GM21526 (cell line): Measurements from ENCODE around the gene CSPG5.

Experiments
- ATAC-seq: cut with Tn5 transposase; IDR thresholded peaks from one replicate; pipeline ENCODE4 v1.9.1; 2021; ENCODE audit warnings: moderate library complexity; ENCODE audit not compliant: unreplicated experiment, low FRiP score

CSPG5 gene, protein sequence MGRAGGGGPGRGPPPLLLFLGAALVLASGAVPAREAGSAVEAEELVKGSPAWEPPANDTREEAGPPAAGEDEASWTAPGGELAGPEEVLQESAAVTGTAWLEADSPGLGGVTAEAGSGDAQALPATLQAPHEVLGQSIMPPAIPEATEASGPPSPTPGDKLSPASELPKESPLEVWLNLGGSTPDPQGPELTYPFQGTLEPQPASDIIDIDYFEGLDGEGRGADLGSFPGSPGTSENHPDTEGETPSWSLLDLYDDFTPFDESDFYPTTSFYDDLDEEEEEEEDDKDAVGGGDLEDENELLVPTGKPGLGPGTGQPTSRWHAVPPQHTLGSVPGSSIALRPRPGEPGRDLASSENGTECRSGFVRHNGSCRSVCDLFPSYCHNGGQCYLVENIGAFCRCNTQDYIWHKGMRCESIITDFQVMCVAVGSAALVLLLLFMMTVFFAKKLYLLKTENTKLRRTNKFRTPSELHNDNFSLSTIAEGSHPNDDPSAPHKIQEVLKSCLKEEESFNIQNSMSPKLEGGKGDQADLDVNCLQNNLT

DNA sequence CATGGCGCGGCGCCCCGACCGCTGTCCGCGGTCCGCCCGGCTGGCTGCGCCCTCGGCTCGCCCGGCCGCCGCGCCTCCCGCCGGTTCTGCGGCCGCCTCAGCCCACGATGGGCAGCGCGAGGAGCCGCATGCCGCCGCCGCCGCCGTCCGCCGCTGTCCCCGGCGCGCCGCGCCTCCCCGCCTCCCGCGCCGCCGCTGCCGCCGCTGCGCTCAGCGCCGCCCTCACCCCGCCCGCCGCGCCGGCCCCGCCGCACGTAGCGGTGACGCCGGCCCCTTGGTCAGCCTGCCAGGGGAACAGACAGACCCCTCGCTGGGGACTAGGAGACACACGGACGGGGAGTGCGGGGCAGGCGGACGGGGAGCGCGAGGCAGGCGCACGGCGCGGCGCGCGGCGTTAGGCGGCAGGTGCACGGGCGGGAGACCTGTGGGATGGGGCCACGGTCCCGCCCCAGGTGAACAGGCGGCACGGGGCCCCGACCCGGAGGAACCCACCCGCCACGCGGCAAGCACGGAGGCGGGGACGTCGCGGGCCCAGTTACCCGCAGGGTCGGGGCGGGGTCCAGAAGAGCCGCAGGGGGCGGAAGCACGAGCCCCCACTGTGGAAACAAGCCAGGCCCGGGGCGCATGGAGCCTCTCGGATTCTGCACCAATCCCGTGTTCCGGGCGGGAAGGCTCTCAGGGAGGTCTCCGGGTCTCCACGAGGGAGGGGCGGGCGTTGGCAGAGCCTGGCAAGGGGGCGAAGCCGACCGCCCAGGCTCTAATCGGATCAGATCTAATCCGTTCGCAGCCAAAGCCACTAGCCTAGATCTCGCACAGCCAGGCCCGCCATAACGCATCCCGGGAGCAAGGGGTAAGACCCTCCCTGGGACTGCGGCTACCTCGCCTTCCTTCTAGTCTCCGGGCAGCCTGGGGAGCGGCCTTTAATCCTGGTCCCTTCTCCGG lies at the start of gene CSPG5:
TSS of gene CSPG5 (minus strand) at position 175 of the 942 bp plus-strand sequence. CDS start at position 3, 172 bp downstream.
- ATAC-seq, result no peak

DNA sequence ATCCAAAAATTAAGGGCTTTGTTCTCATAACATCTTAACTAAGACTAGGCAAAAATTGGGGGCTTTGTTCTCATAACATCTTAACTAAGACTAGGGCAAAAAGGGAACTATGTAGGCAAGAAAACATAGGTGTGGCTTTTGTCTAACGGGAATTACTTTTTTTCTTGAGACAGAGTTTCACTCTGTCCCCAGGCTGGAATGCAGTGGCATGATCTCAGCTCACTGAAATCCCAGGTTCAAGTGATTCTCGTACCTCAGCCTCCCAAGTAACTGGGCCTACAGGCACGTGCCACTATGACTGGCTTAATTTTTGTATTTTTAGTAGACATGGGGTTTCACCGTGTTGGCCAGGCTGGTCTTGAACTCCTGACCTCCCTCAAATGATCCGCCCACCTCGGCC lies 49.8 kb upstream of the CSPG5 start:
- ATAC-seq, result no peak

DNA sequence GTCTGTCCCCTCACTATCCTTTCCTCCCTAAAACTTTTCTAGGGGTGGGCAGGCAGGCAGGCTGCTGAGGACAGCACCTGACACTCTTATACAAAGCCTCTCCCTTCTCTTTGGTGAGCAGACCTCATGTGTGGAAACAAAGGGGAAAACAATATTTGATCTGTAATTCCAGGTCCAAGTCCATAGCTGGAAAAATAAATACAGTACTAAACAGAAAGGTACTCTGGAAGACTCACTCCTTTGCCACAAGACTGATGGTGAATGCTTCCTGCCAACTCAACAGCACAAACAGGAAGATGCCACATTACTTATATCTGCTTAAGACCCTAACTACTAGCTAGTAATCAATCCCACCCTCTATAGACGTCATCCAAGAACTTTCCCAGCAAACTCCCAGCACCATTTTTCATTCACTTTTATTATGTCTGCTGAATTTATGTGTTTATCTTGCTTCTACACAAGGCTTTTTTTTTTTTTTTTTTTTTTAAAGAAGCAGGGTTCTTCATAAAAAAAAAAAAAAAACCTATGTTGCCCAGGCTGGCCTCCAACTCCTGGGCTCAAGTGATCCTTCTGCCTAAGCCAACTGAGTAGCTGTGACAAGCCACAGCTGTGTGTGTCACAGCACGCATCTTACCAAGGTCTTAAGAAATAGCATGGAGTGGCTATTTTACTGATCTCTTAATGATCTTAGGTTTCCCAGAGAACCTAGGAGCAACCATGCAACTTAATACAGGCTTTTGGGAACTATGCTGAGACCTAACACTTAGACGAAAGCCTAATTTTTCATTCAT lies 44.2 kb upstream of the CSPG5 start:
- ATAC-seq, result no peak

DNA sequence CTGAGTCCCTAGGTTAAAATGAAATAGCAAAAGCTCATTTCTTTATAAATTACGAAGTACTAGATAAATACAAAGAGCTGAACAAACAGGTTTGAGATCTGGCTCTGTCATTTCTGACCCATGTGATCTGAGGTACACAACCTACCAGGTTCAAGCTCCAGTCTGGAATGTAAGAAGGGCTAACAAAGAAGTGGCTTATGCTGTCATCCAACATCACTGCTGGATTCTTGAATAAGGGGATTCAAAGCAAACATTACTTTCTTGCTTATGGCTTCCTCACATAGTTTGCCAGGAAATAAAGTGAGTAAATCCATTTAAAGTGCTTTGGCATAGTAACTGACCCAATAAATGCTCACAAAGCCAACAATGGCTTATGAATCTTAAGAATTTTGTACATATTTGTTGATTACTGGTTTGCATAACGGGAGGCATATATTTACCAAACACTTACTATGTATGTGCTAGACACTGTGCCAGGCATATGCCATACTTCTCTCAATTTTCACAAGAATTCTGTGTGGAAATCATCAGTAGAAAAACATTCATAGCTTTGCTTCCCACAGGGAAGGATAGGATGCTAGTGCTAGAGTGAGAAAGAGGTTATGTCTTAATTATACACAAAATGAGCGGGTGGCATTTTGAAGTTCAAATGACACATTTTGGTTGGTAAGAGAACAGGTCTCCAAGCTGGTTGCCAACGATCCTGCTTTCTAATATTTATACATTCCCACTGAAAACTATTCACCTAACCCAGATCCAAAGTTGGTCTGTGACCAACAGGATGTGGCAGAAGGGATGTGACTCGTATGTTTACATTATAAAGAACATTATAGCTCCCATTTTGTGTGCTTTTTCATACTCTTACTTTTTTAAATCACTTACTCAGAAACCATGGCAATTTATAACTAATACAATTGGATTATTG lies 38.7 kb upstream of the CSPG5 start:
- ATAC-seq, result no peak

DNA sequence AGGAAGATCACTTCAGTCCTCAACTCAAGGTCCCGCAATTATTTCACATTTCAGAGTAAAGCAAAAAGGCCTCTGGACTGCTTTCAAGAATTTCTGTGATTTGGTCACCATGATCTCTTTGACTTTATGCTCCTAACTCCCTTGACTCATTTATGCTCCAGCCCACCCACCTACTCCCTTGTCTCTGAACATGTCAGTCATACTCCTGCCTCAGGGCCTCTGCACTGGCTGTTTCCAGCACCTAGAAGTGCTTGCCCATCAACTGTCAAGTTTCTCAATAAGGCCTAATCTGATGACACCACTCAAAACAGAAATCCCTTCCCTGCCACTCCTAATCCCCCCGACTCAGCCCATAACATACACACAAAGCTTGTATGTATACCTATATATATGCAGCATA lies 36.1 kb upstream of the CSPG5 start:
- no peak for ATAC-seq

DNA sequence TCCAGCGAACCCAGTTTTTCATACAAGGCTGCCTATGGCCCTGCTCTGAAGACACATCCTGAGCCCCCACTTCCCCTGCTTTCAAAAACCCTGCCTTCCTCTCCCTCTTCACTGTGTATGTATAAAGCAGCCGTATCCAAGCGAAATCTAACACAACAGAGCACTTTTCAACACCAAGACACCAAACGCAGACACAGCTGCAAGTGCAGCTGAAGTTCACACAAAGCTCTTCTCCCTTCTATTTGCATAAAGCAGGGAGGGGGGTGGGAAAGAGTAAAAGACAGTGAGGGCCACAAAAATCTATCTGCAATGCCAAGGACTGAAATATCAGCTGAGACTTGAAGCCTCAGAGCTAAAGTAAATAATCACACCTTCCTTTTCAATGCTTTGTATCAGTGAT lies 35.1 kb upstream of the CSPG5 start:
- no peak for ATAC-seq

DNA sequence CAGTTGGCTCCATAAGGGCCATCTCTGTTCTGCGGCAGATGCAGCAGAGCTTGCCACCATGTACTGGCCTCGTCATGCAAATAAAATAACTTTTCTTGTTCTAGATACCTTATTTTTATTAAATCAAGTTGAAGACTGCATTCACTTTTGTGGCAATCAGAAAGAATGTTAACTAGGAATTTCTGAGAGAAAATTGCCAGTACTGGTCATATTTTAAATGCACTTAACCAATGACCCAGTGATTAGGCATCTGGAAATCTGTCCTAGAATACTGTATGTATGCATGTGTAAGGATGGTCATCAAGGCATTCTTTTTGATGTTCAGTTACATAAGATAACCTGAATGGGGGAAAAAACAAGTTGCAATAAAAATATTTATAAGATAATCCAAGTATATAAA lies 34.2 kb upstream of the CSPG5 start:
- ATAC-seq, result no peak

DNA sequence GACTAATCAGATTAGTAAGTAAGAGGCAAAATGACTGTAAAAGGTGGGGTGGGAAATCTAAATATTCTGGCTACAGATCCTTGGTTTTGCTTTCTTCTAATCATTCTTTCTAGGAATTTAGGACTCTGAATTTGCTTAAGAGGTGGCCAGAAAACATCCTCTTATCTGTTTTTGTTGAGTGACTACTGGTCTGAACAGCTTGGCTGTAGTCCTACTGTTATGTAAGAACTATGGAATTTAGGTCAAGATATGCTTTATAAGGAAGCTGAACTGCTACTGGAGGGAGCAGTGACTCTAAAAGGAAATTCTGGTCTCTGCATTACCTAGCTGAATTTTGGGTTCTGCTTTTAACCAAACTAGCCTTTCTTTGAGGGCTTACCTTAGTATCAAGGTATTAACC lies 33.5 kb upstream of the CSPG5 start:
- ATAC-seq, result no peak

DNA sequence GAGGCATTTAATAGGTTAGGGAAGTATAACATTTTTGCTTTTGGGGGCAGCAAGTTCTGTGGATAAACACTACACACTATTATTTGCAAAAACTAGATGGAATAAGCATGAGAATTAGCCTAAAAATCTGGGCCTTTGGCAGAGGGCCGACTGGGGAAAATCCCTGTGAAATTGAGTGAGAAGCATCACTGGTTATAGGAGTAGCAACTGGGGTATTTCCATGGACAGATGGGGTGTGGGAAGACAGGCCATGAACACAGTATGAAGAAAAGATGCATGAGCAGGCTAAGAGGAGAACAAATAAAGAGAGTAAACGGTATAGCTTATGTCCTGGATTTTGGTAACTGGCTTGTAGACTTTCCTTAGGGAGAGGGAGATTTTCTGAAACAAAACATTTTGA lies 32.9 kb upstream of the CSPG5 start:
- ATAC-seq, result no peak

DNA sequence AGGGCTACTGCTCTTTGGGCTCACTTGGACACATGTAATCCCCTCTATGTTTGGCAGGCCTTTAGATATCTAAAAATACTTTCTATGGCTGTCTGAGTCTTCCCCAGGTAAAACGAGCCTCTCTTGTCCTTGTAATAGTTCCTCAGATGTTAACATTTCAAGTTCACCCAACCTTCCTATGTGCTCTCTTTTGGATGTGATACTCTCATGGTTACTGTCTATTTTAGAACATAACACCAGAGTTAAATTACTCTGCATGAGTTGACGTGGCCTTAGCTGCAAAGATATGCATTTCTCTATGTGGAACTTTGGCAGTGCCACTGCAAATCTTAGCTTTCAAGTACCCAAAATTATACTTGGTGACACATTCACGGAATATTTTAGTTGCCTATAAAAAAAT lies 31.9 kb upstream of the CSPG5 start:
- ATAC-seq, result no peak

DNA sequence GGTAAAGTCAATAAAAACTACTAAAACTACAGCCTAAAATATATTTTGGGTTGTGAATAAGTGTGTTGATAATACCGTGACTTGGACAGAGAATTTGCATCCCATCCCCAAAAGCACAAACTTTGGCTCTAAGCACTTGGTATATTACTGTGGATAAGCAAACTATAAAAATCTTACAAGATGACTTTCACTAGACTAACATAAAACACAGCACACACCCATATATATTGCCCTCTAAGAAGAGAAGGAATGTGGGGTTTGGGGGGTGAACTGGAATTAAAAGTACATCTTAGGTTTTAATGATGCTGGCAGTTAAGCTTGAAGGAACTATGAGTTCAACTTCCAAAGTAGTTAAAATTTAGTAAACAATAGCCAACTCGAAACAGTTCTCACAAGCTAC lies 28.7 kb upstream of the CSPG5 start:
- ATAC-seq, result no peak

DNA sequence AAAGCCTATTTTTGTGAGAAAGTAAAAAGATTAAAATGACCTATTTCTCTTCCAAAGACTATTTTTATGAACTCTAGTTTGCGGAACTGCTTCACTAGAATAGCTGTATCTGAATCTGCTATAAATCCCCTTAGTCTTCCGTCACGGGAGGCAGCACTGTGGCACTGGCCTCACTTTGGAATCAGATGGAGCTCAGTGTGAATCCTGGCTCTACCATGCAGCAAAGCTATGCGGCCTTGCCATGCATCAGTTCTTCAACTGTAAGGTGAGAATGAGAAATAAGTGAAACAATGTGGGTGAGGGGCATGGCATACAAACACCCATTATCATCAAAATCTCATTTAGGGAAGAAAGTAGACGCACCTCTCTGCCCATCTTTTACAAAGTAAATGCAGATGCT lies 27.5 kb upstream of the CSPG5 start:
- ATAC-seq, result no peak

DNA sequence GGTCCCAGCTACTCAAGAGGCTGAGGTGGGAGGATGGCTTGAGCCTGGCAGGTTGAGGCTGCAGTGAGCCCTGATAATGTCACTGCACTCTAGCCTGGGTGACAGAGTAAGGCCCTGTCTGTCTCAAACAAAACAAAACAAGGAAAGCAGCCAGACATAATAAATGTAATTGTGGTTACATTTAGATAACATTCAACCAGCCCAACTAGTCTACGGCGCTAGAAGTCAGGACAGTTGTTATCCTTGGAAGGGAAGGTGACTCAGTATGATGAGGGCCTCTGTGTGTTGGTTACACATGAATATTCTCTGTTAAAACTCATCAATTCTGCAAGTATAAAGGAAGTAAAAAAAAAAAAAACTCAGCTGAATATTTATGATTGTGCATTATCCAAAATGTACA lies 27.0 kb upstream of the CSPG5 start:
- ATAC-seq, result no peak

DNA sequence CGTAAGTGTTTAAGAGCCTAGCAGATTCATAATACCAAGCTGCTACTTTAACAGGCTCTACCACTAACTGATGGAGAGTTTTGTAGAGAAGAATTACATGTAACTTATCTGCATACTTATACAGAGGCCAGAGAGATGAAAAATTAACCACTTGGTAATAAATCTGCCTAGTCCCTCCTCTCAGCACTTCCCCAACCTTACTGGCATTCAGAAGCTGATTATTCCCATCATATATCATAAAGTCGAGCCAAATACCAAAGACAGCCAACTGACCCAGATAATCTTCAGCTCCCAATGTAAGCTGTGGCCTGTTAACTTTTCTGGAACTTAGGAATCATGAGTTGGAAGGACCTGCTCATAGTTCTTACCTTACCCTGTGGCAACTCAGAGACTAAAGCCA lies 25.5 kb upstream of the CSPG5 start:
- ATAC-seq, result no peak

DNA sequence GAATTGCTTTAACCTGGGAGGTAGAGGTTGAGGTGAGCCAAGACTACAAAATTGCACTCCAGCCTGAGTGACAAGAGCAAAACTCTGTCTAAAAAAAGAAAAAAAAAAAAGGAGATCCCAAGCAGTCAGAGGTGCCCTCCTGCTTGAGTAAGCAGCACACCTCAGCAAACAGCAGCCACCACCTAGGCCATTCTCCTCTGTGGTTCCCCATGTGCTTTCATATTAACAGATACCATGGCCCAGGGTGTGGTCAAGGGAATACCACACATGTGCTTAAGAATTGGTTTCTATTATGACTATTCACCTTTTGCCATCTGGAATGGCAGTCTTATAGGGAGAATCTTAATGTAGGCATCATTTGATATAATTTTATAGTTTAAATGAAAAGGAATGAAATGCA lies 24.7 kb upstream of the CSPG5 start:
- ATAC-seq, result no peak

DNA sequence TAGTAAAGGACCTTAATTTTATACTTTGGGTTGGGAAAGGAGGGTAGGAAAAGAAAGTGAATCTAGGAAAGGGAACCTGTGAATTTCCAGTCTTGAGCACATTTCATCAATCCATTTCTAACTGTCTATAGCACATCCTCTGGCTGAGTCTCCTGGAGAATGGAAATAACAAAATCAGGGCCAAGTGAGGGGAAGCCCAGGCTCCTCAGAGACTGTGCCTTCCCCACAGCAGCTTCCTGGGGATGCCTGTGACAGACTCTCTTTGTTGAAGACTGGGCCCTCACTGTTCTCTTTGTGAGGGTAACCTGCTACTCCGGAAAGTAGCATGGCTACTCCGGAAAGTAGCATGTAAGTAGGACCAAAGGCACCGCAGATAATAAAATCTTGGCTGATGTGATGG lies 22.6 kb upstream of the CSPG5 start:
- ATAC-seq, result no peak

DNA sequence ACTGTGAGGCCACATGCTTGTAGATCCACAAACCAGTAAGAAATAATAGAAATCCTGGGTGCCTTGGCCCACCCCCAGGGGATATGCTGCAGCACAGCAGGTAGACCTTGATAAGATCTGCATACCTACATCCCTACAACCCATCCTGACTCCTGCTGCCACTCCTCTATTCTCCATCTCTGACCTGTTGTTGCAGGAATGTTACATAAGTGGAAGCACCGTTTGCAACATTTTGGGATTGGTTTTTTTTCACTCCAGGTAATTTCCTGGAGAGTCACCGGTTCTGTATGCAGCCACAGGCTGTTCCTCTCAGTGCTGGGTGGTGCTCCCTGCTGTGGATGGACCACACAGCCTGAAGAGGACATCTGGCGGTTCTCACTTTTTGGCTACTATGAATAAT lies 16.1 kb upstream of the CSPG5 start:
- ATAC-seq, result no peak

DNA sequence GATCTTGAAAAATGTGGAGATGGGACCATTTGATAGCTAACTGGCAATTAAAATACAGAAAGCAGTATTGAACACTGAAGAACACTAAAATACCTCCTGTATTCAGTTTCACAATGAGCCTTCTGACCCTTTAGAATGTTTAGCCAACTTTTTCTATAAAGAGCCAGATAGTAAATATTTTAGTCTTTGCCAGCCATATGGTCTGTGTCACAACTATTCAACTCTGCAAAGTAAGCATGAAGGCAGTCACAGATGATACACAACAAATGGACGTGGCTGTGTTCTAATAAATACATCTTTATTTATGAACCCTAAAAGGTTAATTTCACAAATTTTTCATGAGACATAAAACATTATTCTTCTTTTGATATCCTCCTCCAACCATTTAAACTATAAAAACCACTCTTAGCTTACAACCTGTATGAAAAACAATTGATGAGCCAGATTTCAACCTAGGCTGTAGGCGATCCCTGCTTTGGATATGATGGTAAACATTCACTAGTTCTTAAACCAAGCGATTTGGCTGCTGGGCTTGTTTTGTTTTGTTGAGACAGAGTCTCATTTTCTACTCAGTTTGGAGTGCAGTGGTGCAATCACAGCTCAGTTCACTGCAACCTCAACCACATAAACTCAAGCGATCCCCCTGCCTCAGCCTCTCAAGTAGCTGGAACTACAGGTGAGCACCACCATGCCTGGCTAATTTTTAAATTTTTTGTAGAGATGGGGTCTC lies 13.6 kb upstream of the CSPG5 start:
- ATAC-seq, result no peak

DNA sequence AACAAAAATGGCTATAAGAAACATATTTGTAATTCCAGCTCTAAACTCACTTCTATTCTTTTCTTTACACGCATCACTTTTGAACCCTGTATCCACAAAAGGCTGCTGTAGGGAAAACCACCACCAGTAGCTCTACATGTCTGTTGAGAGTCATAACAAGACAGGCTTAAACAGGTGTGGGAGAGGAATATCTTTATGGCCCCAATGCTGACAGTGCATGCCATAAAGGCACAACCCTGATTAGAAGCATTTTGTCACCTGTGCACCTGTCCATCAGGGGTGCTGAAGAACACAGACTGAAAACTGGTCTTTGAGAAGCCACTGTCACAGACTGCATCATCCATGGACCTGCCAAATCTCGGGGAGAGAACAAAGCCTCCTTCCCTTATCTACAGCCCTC lies 11.6 kb upstream of the CSPG5 start:
- no peak for ATAC-seq
